Amniotic epithelial cell (primary cell): ENCODE results near the gene DAPK1.
A peak's percentile ranks its signal among the peaks of the same experiment; 100 is the strongest.
"Not testable (repeated sequence)": the region's sequence is repeated elsewhere in the genome, so short reads cannot be mapped to it uniquely, and the experiment has no call there.

Experiments used
- DNase-seq: peaks from one replicate; pipeline ENCODE4 v3.0.0-alpha.2; 2010; ENCODE audit warnings: low read depth

DAPK1 gene

GRCh38 chr9:87543251-87543650, 45.6 kb downstream of the DAPK1 start:
- peak; percentile 92 for DNase-seq

- peak; percentile 77 for DNase-seq
Observed at GRCh38 chr9:87545858-87546257, 48.2 kb downstream of the DAPK1 start.

DNA sequence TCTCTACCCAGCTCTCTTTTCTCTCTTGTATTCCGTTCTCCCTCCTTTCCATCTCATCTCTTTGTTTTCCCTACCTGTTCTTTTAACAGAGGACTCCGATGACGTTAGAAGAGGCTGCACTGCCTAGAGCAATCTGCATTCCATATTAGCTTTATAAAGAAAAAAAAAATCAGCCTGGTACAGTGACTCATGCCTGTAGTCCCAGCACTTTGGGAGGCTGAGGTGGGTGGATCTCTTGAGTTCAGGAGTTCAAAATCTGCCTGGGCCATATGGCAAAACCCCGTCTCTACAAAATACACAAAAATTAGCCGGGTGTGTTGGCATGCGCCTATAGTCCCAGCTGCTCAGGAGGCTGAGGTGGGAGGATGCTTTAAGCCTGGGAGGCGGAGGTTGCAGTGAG, 49.0 kb downstream of the DAPK1 start:
- DNase-seq: peak; percentile 67

DNA sequence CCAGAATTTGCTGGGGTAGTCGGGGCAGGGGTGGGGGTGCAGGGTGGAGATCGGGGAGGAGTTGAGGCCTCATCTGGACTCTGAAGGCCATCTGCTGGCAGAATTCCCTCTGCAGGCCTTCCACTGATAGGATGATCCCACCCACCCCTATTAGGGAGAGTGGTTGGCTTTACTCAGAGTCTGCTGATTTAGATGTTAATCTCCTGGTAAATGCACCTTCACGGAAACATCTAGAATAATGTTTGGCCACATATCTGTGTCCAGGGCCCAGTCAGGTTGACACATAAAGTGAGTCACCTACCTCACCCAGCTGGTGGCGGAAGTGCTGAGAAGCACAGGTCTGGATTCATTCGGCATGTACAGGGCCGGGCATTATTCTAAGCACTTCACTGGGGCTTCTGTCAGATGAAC, 50.0 kb downstream of the DAPK1 start:
- DNase-seq: peak; percentile 57

GRCh38 chr9:87548159-87548558, 50.5 kb downstream of the DAPK1 start:
- DNase-seq: no peak

DNA sequence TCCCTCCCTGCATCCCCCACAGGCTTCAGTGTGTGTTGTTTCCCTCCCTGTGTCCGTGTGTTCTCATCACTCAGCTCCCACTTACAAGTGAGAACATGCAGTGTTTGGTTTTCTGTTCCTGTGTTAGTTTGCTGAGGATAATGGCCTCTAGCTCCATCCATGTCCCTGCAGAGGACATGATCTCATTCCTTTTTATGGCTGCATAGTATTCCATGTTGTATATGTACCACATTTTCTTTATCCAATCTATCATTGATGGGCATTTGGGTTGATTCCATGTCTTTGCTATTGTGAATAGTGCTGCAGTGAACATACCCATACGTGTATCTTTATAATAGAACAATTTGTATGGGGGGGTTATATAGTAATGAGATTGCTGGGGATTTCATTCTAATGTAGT, 51.4 kb downstream of the DAPK1 start:
- DNase-seq: not testable (repeated sequence)

DNA sequence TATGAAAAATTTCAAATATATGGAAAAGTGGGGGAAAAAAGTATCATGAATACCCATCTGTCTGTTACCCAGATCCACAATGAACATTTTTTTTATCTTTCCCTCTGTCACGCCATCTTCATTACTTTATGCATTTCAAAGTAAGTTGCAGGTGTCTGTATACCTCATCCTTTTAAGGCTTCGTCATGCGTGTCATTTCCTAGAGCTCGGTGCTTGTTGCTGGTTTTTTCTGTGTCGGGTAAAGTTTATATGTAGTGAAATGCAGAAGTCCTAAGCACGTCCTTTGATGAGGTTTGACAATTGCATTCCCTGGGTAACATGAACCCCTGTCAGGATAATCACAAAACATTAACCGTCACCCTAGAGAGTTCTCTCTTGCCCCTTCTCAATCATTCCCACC, 52.1 kb downstream of the DAPK1 start:
- no peak for DNase-seq

- no peak for DNase-seq
Observed at GRCh38 chr9:87550253-87550954, 52.7 kb downstream of the DAPK1 start.

GRCh38 chr9:87551772-87552217, 54.1 kb downstream of the DAPK1 start:
- no peak for DNase-seq

DNA sequence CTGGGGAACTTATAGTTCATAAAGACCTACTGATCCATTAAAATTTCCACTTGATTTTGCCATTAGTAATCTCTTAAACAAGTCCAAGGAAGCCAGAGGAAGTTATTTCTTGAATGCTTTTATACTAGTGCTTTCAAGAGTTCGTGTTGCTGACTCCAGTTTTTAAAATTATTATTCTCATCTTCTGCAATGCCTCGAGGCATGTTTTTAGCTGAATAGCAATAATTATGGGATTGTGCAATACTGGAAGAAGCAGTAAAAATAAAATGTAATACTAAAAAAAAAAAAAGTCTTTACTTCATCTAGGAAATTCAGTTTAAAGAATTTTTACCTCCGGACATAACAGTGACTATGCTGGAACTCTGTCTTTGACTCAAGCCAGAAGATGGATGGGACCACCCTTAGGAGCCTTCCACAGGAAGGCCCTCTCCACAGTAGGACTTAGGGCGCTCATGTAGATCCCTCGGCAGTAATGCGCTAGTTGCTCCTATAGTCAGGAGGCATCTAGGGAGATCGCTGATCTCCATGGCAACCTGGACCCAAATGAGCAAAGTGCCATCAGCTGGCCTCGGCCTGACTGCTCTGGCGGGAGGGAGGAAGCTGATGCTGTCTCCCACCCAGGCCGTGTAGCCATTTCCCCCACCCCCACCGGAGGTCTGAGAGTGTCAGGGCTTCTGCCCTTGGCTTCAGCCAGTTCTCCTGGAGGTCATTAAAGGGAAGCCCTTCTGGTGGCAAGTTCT, 56.7 kb downstream of the DAPK1 start:
- DNase-seq: no peak

GRCh38 chr9:87554976-87555375, 57.3 kb downstream of the DAPK1 start:
- DNase-seq: no peak

GRCh38 chr9:87556039-87556438, 58.4 kb downstream of the DAPK1 start:
- no peak for DNase-seq

GRCh38 chr9:87556821-87557220, 59.2 kb downstream of the DAPK1 start:
- DNase-seq: no peak

- DNase-seq: peak; percentile 71
Observed at GRCh38 chr9:87557996-87558395, 60.3 kb downstream of the DAPK1 start.

DNA sequence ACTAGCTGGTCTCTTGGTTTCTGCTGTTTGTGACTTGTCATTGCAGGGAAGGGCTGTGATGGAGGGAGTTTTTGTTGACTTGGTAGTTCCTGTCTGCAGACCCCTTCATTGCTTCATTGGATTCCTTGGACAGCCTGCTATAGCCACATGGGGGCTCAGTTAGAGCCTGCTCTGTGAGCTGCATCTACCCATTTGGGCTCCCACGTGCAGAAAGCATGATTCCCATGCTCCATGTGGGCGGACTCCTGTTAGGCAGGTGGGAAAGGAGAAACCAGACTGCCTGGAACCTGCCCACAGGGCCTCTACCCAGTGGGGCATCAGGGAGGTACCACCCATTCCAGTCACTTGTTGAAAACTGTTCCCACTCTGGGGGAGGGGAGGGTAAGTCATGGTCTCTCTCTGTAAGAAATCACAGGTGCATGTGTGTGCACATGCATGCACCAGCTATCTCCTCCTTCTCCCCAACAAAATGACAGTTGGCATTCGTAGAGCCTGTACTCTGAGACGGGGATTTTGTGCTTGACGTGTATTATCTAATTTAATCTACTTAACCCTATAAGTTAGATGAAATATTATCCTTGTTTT, 61.0 kb downstream of the DAPK1 start:
- DNase-seq: no peak

GRCh38 chr9:87562062-87562461, 64.4 kb downstream of the DAPK1 start:
- no peak for DNase-seq

DNA sequence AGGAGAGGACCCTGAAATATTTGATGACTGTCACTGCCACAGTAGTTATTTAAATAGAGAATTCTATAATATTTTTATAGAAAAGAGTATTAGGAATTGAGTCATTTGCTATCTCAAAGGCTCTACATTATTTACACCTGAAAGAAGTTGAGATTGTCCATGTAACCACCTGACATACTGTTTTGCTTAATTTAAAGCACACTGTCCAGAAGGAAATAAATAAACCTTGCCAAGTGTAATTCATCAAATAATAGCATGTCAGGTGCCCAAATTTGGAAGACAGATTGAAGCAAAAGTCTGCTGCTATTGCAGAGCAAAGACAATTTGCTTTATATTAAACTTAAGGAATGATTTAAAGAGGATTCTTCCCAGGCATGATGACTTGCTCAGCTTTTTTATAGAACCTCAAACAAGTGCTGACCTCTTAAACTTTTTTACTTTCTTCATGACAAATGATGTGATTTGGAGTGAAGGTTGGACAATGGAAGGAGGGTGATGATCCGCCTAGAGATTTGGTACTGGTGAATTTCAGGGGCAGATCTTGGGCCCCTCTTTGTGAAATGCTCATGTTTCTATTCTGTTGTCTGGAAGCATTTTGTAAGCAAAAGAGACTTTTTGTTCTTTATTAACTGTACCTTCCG, 65.0 kb downstream of the DAPK1 start:
- DNase-seq: no peak

DNA sequence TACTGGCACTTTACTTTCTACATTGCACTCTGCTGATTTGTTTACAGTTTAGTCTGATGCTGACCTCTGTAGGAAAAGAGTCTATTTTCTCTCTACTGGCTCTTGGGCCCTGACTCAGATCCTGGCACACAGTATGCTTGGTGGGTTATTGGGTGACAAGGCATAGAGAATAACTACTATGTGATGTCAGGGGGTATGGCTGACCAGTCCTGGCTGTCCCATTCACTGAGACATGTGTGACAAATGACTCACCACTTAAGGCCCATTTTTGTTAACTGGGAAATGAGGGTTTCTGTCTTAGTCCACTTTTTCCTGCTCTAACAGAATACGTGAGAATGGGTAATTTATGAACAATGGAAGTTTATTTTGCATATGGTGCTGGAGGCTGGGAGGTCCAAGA, 66.4 kb downstream of the DAPK1 start:
- DNase-seq: no peak

- no peak for DNase-seq
Observed at GRCh38 chr9:87564791-87565241, 67.1 kb downstream of the DAPK1 start.

DNA sequence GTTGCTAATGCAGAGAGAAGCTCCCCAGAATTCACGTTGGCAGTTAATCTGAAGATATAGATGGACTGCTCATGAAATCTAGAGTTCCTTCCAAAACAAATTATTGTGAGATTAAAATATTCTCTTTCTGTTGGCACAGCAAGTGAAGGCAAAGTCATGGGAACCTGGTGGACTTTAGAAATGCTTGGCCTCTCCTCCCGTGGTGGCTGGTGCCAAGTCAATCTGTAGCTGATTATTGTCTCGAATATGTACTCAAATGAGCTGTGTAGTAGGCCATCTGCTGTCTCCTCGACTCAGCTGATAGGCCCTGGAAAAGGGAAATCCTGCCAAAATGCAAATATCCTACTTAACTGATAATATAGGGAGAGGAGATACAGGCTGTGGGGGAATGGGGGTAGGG, 69.3 kb downstream of the DAPK1 start:
- no peak for DNase-seq

DNA sequence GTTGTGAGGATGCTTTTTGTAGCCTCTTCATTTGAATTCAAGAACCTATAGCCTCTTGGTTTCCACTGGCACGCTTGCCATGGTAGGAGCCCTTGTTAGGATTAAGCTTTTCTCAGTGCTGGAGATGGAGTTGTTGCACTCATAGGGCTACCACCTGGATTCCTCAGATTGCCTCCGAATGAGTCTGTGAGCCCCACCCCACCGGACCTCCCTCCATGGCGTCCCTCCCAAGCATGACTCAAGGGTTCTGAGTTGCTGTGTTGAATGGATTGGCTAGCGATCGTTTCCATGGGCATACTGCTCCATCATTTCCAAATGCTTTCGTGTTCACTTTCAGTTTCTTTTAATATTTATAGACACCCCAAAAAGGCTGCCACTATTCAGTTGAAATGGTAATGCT, 69.9 kb downstream of the DAPK1 start:
- peak; percentile 21 for DNase-seq

DNA sequence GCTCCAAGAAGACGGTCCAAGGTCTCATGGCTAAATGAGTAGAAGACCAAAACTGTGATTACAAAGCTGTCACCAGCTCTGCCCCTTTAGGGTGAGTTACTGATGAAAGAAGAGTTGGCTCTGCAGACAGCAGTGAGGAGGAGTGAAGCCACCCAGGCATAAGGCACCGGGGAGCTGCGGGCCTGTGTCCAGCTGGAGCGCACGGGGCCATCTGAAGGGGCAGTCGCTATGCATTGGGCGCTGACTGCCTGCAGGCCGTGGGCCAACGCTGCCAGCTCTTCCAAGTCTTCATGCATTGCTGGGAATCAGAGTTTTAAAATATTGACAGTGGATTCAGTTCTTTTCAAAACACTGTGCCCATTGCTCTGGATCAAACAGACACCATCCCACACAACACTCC, 70.3 kb downstream of the DAPK1 start:
- DNase-seq: no peak

DNA sequence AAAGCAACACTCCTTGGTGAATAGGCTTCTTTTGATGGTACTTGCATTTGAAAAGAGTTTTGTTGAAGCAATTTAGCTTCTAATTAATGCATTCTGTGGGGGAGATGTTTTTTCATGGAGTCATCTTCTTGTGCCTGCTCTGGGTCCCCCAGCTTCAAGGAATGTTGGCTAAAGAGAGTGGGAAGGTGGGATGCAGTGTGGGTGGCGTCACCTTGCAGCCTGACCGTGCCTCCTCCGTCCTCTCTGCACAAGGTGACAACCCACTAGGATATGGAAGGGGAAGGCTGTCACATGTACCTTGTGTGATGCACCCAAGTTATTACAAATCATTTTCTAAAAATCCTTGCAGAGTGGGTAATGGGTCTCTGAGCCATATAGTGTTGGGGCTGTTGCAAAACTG, 70.7 kb downstream of the DAPK1 start:
- DNase-seq: no peak
